NCI-H748 (cell line): ENCODE results near the gene PATJ.
A peak's percentile ranks its signal among the peaks of the same experiment; 100 is the strongest.
"Not testable (repeated sequence)": the region's sequence is repeated elsewhere in the genome, so short reads cannot be mapped to it uniquely, and the experiment has no call there.

Experiments
- DNase-seq: peaks from one replicate; lab custom pipeline; 2025; ENCODE audit not compliant: unreplicated experiment; lab: John Stamatoyannopoulos, UW

Gene PATJ

GRCh38 chr1:61743716-61744580 lies 1.7 kb downstream of the PATJ start:
- peak; percentile 10 for DNase-seq

GRCh38 chr1:61746813-61747212 lies 4.5 kb downstream of the PATJ start:
- no peak for DNase-seq

GRCh38 chr1:61748566-61748965 lies 6.3 kb downstream of the PATJ start:
- no peak for DNase-seq

- DNase-seq, result no peak
Measured at GRCh38 chr1:61749574-61749973, 7.3 kb downstream of the PATJ start.

- DNase-seq, result peak; percentile 70
Measured at GRCh38 chr1:61752921-61753389, 10.7 kb downstream of the PATJ start.

- no peak for DNase-seq
Measured at GRCh38 chr1:61753998-61754508, 11.8 kb downstream of the PATJ start.

GRCh38 chr1:61754545-61754944 lies 12.3 kb downstream of the PATJ start:
- DNase-seq, result peak; percentile 6

GRCh38 chr1:61756773-61757172 lies 14.5 kb downstream of the PATJ start:
- no peak for DNase-seq

- DNase-seq, result no peak
Measured at GRCh38 chr1:61757950-61758349, 15.7 kb downstream of the PATJ start.

GRCh38 chr1:61770131-61770530 lies 27.9 kb downstream of the PATJ start:
- no peak for DNase-seq

- no peak for DNase-seq
Measured at GRCh38 chr1:61776091-61776490, 33.8 kb downstream of the PATJ start.

- DNase-seq, result no peak
Measured at GRCh38 chr1:61779231-61779630, 37.0 kb downstream of the PATJ start.

GRCh38 chr1:61781151-61781550 lies 38.9 kb downstream of the PATJ start:
- DNase-seq, result no peak

GRCh38 chr1:61782771-61783170 lies 40.5 kb downstream of the PATJ start:
- no peak for DNase-seq

GRCh38 chr1:61784726-61785125 lies 42.4 kb downstream of the PATJ start:
- no peak for DNase-seq

GRCh38 chr1:61790837-61791236 lies 48.6 kb downstream of the PATJ start:
- DNase-seq, result no peak

- DNase-seq, result no peak
Measured at GRCh38 chr1:61797045-61797755, 54.9 kb downstream of the PATJ start.

- not testable (repeated sequence) for DNase-seq
Measured at GRCh38 chr1:61801047-61801446, 58.8 kb downstream of the PATJ start.

GRCh38 chr1:61807606-61808140 lies 65.4 kb downstream of the PATJ start:
- no peak for DNase-seq

GRCh38 chr1:61808321-61808720 lies 66.0 kb downstream of the PATJ start:
- DNase-seq, result no peak

- no peak for DNase-seq
Measured at GRCh38 chr1:61808968-61809367, 66.7 kb downstream of the PATJ start.

- DNase-seq, result no peak
Measured at GRCh38 chr1:61812916-61813315, 70.6 kb downstream of the PATJ start.
